NCI-H187 treated with DMSO at 0.1 percent for 48 hours (cell line): ENCODE data around the gene GPR137C.
"Not testable (repeated sequence)": the region's sequence is repeated elsewhere in the genome, so short reads cannot be mapped to it uniquely, and the experiment has no call there.

ENCODE experiments used
- DNase-seq: peaks from one replicate; lab custom pipeline; 2025; lab: John Stamatoyannopoulos, UW

The GPR137C gene

GRCh38 chr14:52568454-52568853 is 15.8 kb downstream of the GPR137C start:
- DNase-seq, result not testable (repeated sequence)

- DNase-seq, result no peak
These were observed 23.2 kb downstream of the GPR137C start for GRCh38 chr14:52575858-52576257.

- no peak for DNase-seq
These were observed 30.9 kb downstream of the GPR137C start for GRCh38 chr14:52583544-52583943.

- no peak for DNase-seq
These were observed 37.0 kb downstream of the GPR137C start for GRCh38 chr14:52589646-52590045.

- no peak for DNase-seq
These were observed 37.7 kb downstream of the GPR137C start for GRCh38 chr14:52590318-52590717.

GRCh38 chr14:52596320-52596719 is 43.7 kb downstream of the GPR137C start:
- no peak for DNase-seq

- DNase-seq, result no peak
These were observed 44.2 kb downstream of the GPR137C start for GRCh38 chr14:52596861-52597260.

- DNase-seq, result no peak
These were observed 45.9 kb downstream of the GPR137C start for GRCh38 chr14:52598568-52598967.

- no peak for DNase-seq
These were observed 47.3 kb downstream of the GPR137C start for GRCh38 chr14:52599974-52600373.

- no peak for DNase-seq
These were observed 49.5 kb downstream of the GPR137C start for GRCh38 chr14:52602131-52602530.

- DNase-seq, result no peak
These were observed 54.4 kb downstream of the GPR137C start for GRCh38 chr14:52607061-52607460.

- no peak for DNase-seq
These were observed 56.9 kb downstream of the GPR137C start for GRCh38 chr14:52609445-52610044.

GRCh38 chr14:52610187-52610586 is 57.6 kb downstream of the GPR137C start:
- no peak for DNase-seq

GRCh38 chr14:52618602-52619001 is 66.0 kb downstream of the GPR137C start:
- DNase-seq, result no peak

- DNase-seq, result no peak
These were observed 67.1 kb downstream of the GPR137C start for GRCh38 chr14:52619687-52620086.

- DNase-seq, result no peak
These were observed 87.5 kb downstream of the GPR137C start for GRCh38 chr14:52640137-52640536.

GRCh38 chr14:52641745-52642144 is 89.1 kb downstream of the GPR137C start:
- no peak for DNase-seq

- no peak for DNase-seq
These were observed 96.9 kb downstream of the GPR137C start for GRCh38 chr14:52649511-52649910.

- DNase-seq, result no peak
These were observed 98.1 kb downstream of the GPR137C start for GRCh38 chr14:52650774-52651173.

GRCh38 chr14:52656905-52657304 is 104.3 kb downstream of the GPR137C start:
- DNase-seq, result no peak

- no peak for DNase-seq
These were observed 107.7 kb downstream of the GPR137C start for GRCh38 chr14:52660325-52660724.

- no peak for DNase-seq
These were observed 108.2 kb downstream of the GPR137C start for GRCh38 chr14:52660832-52661231.

GRCh38 chr14:52661314-52661713 is 108.7 kb downstream of the GPR137C start:
- DNase-seq, result no peak

GRCh38 chr14:52663850-52664249 is 111.2 kb downstream of the GPR137C start:
- DNase-seq, result no peak

- DNase-seq, result no peak
These were observed 126.0 kb downstream of the GPR137C start for GRCh38 chr14:52678591-52678990.
